Loucy (cell line): Measurements from ENCODE around the gene SLAMF7.

Source experiments
- EZH2phosphoT487 ChIP-seq: fragments of 200-600 bp; IDR thresholded peaks from 2 replicates; pipeline ENCODE4 v1.6.1; 2018; ENCODE audit warnings: antibody characterized with exemption, mild to moderate bottlenecking, moderate library complexity, borderline replicate concordance
- TF ChIP-seq, protein P1 (sequence below): fragments of 200-600 bp; sonication (generic); conservative IDR thresholded peaks from 2 replicates; pipeline ENCODE4 v1.5.1; 2014; ENCODE audit warnings: mild to moderate bottlenecking, antibody characterized with exemption, low read length

DNA sequence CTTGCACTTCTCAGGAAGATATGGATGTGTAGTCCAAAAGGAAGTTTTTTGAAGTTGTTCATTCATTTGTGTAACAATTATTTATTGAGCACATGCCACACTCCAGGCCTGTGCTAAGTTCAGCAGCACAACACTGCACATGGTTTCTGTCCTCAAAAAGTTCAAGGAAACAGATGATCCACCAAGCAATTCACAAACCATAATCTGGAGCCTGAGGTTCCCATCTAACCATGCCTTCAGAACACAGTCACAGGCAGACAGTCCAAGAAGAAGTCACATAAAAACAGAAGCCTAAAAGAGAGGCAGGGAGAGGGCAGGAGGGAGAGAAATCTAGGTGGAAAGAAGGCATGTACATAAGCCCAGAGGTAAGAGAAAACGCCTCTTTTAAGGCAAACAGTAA is 29.3 kb upstream of the SLAMF7 start:
- TF ChIP-seq, protein P1, sequence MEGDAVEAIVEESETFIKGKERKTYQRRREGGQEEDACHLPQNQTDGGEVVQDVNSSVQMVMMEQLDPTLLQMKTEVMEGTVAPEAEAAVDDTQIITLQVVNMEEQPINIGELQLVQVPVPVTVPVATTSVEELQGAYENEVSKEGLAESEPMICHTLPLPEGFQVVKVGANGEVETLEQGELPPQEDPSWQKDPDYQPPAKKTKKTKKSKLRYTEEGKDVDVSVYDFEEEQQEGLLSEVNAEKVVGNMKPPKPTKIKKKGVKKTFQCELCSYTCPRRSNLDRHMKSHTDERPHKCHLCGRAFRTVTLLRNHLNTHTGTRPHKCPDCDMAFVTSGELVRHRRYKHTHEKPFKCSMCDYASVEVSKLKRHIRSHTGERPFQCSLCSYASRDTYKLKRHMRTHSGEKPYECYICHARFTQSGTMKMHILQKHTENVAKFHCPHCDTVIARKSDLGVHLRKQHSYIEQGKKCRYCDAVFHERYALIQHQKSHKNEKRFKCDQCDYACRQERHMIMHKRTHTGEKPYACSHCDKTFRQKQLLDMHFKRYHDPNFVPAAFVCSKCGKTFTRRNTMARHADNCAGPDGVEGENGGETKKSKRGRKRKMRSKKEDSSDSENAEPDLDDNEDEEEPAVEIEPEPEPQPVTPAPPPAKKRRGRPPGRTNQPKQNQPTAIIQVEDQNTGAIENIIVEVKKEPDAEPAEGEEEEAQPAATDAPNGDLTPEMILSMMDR = no peak
- TF ChIP-seq EZH2phosphoT487 = no peak
